Measurements from ENCODE around the gene UQCR11. TPM values are rescaled to one million over a fixed set of nuclear protein-coding genes. Genes with fewer than 3 reads are reported as not detected.

Gene UQCR11
- total RNA-seq, 1 experiment from 2014 or later, result 141 TPM

GRCh38 chr19:1575323-1576241, 29.7 kb downstream of the UQCR11 start:
- DNase-seq (ENCODE audit: low spot score), result no peak
- in situ Hi-C loops (cut with HindIII; ENCODE audit: low sequenced_read_pairs), result no loop called here

GRCh38 chr19:1574354-1575136, 30.7 kb downstream of the UQCR11 start:
- DNase-seq (ENCODE audit: low spot score), result no peak
- in situ Hi-C loops (cut with HindIII; ENCODE audit: low sequenced_read_pairs), result no loop called here

- in situ Hi-C loops (cut with HindIII; ENCODE audit: low sequenced_read_pairs), result no loop called here
- no peak for DNase-seq (ENCODE audit: low spot score)
Observed at GRCh38 chr19:1572795-1573194, 32.5 kb downstream of the UQCR11 start.

GRCh38 chr19:1571358-1571757, 33.9 kb downstream of the UQCR11 start:
- no peak for DNase-seq (ENCODE audit: low spot score)
- in situ Hi-C loops (cut with HindIII; ENCODE audit: low sequenced_read_pairs), result no loop called here

GRCh38 chr19:1570836-1571235, 34.4 kb downstream of the UQCR11 start:
- in situ Hi-C loops (cut with HindIII; ENCODE audit: low sequenced_read_pairs), result no loop called here
- DNase-seq (ENCODE audit: low spot score), result no peak

GRCh38 chr19:1569997-1570396, 35.3 kb downstream of the UQCR11 start:
- in situ Hi-C loops (cut with HindIII; ENCODE audit: low sequenced_read_pairs), result no loop called here
- DNase-seq (ENCODE audit: low spot score), result no peak

GRCh38 chr19:1568320-1569019, 36.8 kb downstream of the UQCR11 start, which contains the start of gene MEX3D:
Gene MEX3D, minus strand, starts transcription at chr19:1568325. Its CDS starts 267 bp downstream, at chr19:1568058.
- peak; percentile 66 for DNase-seq (ENCODE audit: low spot score)
- in situ Hi-C loops (cut with HindIII; ENCODE audit: low sequenced_read_pairs), result no loop called here

- DNase-seq (ENCODE audit: low spot score), result no peak
- in situ Hi-C loops (cut with HindIII; ENCODE audit: low sequenced_read_pairs), result no loop called here
Observed at GRCh38 chr19:1567848-1568227, 37.4 kb downstream of the UQCR11 start.

- DNase-seq (ENCODE audit: low spot score), result no peak
- in situ Hi-C loops (cut with HindIII; ENCODE audit: low sequenced_read_pairs), result no loop called here
Observed at GRCh38 chr19:1567116-1567847, 38.0 kb downstream of the UQCR11 start.

- peak; percentile 53 for DNase-seq (ENCODE audit: low spot score)
- in situ Hi-C loops (cut with HindIII; ENCODE audit: low sequenced_read_pairs), result no loop called here
Observed at GRCh38 chr19:1566392-1567115, 38.7 kb downstream of the UQCR11 start.

- DNase-seq (ENCODE audit: low spot score), result no peak
- in situ Hi-C loops (cut with HindIII; ENCODE audit: low sequenced_read_pairs), result no loop called here
Observed at GRCh38 chr19:1563251-1563650, 42.0 kb downstream of the UQCR11 start.

- no peak for DNase-seq (ENCODE audit: low spot score)
- in situ Hi-C loops (cut with HindIII; ENCODE audit: low sequenced_read_pairs), result no loop called here
Observed at GRCh38 chr19:1561236-1561842, 43.9 kb downstream of the UQCR11 start.

GRCh38 chr19:1560286-1560882, 44.9 kb downstream of the UQCR11 start:
- no peak for DNase-seq (ENCODE audit: low spot score)
- in situ Hi-C loops (cut with HindIII; ENCODE audit: low sequenced_read_pairs), result no loop called here

- no peak for DNase-seq (ENCODE audit: low spot score)
Observed at GRCh38 chr19:1558552-1558951, 46.7 kb downstream of the UQCR11 start.

GRCh38 chr19:1556390-1557070, 48.7 kb downstream of the UQCR11 start:
- in situ Hi-C loops (cut with HindIII; ENCODE audit: low sequenced_read_pairs), result no loop called here
- no peak for DNase-seq (ENCODE audit: low spot score)

More at GRCh38 chr19:1558552-1558951, 46.7 kb downstream of the UQCR11 start:
- in situ Hi-C loops (cut with HindIII; ENCODE audit: low sequenced_read_pairs), result no loop called here

GRCh38 chr19:1555487-1556389, 49.5 kb downstream of the UQCR11 start:
- DNase-seq (ENCODE audit: low spot score), result no peak
- in situ Hi-C loops (cut with HindIII; ENCODE audit: low sequenced_read_pairs), result no loop called here

Data from G401 (cell line).